Epithelial cell of proximal tubule (primary cell): ENCODE data around the gene SLC46A3. TPM values are rescaled to one million over a fixed set of nuclear protein-coding genes. Genes with fewer than 3 reads are reported as not detected.
"Not testable (repeated sequence)": the region's sequence is repeated elsewhere in the genome, so short reads cannot be mapped to it uniquely, and the experiment has no call there.

ENCODE experiments used
- DNase-seq: peaks from one replicate; pipeline ENCODE4 v3.0.0-alpha.2; 2011; ENCODE audit warnings: low read depth
- H3K4me3 ChIP-seq: 2 replicates; pipeline ENCODE4 v1.5.1; 2011; ENCODE audit warnings: low read depth, mild to moderate bottlenecking, low read length
- CTCF ChIP-seq: conservative IDR thresholded peaks from 2 replicates; pipeline ENCODE4 v1.5.1; 2012; ENCODE audit warnings: low read depth, mild to moderate bottlenecking, low read length
- total RNA-seq: library from RNA; depleted of rRNA; stranded (reverse); fragments of >200 nt; gene quantifications from 2 replicates; pipeline ENCODE4 v1.2.3, GENCODE V29; 2015

Gene SLC46A3
- total RNA-seq, 1 donor from 2014 or later, result 0.40 TPM

DNA sequence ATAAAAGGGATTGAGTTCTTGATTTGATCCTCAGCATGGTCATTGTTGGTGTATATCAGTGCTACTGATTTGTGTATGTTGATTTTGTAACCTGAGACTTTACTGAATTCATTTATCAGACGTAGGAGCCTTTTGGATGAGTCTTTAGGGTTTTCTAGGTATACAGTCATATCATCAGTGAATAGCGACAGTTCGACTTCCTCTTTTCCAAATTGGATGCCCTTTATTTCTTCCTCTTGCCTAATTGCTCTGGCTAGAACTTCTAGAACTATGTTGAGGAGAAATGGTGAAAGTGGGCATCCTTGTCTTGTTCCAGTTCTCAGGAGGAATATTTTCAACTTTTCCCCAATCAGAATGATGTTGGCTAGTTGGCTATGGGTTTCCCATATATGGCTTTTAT, 32.9 kb downstream of the SLC46A3 start:
- TF ChIP-seq CTCF, result no peak
- no peak for DNase-seq
- H3K4me3 ChIP-seq, result no peak overlapping the region

GRCh38 chr13:28685114-28685513, 33.7 kb downstream of the SLC46A3 start:
- no peak for DNase-seq
- TF ChIP-seq CTCF, result no peak
- no peak overlapping the region for H3K4me3 ChIP-seq

GRCh38 chr13:28684257-28684656, 34.5 kb downstream of the SLC46A3 start:
- no peak overlapping the region for H3K4me3 ChIP-seq
- TF ChIP-seq CTCF, result no peak
- no peak for DNase-seq

GRCh38 chr13:28683169-28683568, 35.6 kb downstream of the SLC46A3 start:
- DNase-seq, H3K4me3 ChIP-seq: not testable (repeated sequence)

- no peak overlapping the region for H3K4me3 ChIP-seq
- DNase-seq, result no peak
- no peak for TF ChIP-seq CTCF
These were observed 38.2 kb downstream of the SLC46A3 start for GRCh38 chr13:28680541-28680940.

- peak; percentile 34 for TF ChIP-seq CTCF
- no peak overlapping the region for H3K4me3 ChIP-seq
- DNase-seq, result no peak
These were observed 39.1 kb downstream of the SLC46A3 start for GRCh38 chr13:28679628-28680027.

DNA sequence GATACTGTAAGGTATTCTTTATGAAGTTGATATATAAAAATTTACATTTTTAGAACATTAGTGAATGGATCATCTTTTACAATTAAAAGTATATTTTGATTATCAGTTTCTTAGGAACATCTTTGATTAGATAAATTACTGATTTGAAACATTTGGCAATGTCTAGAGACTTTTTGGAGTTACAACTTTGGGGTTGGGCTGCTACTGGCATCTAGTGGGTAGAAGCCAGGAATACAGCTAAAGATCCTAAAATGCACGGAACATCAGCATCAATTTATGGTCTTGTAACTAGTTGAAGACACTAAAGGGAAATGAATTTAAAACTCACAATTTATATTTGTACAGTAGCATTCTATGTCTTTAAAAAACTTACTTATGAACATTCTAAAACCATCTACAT, 40.0 kb downstream of the SLC46A3 start:
- H3K4me3 ChIP-seq, result no peak overlapping the region
- no peak for DNase-seq
- no peak for TF ChIP-seq CTCF

DNA sequence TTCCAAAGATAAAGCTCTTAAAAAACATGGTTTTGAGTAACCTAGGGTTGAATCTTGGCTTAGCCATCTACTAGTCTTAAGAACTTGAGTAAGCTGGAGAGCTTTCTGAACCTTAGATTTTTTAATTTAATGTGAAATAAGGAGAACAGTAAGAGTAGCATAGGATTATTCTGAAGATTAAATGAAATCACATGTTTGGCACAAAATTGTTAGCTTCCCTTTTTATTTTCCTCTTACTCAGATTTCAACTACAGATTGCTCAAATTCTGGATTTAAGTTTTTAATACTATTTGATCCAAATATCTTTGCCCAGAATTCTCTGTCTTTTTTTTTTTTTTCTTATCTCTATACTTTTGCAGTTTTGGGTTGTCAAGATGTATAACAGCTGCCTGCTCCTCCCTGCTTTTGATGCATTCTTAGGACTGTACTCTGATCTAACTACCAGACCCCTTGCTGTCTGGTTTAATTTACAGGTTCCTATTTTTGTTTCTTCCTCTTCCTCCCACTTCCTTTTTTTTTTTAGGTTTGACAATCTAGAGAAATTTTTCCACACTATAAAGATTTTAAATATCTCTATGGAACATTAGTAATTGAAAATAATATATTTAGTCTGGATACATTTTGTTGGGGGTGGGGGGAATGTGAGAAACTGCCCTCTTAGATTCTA, 47.5 kb downstream of the SLC46A3 start:
- no peak for DNase-seq
- H3K4me3 ChIP-seq, result no peak overlapping the region
- no peak for TF ChIP-seq CTCF
